ENCODE measurements around the gene TBL1Y.

The TBL1Y gene

DNA sequence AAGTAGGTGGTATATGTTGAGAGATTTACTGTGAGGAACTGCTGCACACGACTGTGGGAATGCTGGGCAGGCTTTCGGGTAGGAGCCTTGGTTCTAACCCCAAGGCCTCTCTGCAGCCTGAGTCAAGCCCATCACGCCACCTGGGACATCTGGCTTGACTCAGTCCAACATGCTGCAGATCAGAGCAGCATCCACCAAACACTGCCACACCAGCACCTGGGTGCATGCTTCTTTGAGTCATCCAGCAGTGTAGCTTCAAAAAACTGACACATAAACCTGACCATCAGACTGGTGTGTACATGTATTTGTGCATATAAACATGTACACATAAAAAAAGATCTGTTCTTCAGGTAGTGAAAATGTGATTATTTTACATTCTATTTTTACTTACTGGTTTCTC is 217.7 kb downstream of the TBL1Y start:
- TF ChIP-seq, protein P1, sequence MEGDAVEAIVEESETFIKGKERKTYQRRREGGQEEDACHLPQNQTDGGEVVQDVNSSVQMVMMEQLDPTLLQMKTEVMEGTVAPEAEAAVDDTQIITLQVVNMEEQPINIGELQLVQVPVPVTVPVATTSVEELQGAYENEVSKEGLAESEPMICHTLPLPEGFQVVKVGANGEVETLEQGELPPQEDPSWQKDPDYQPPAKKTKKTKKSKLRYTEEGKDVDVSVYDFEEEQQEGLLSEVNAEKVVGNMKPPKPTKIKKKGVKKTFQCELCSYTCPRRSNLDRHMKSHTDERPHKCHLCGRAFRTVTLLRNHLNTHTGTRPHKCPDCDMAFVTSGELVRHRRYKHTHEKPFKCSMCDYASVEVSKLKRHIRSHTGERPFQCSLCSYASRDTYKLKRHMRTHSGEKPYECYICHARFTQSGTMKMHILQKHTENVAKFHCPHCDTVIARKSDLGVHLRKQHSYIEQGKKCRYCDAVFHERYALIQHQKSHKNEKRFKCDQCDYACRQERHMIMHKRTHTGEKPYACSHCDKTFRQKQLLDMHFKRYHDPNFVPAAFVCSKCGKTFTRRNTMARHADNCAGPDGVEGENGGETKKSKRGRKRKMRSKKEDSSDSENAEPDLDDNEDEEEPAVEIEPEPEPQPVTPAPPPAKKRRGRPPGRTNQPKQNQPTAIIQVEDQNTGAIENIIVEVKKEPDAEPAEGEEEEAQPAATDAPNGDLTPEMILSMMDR (IDR thresholded peaks at IDR 0.05) = no peak
